Measurements from ENCODE around the gene SAMD1.
"Not testable (repeated sequence)": the region's sequence is repeated elsewhere in the genome, so short reads cannot be mapped to it uniquely, and the experiment has no call there.

The SAMD1 gene

DNA sequence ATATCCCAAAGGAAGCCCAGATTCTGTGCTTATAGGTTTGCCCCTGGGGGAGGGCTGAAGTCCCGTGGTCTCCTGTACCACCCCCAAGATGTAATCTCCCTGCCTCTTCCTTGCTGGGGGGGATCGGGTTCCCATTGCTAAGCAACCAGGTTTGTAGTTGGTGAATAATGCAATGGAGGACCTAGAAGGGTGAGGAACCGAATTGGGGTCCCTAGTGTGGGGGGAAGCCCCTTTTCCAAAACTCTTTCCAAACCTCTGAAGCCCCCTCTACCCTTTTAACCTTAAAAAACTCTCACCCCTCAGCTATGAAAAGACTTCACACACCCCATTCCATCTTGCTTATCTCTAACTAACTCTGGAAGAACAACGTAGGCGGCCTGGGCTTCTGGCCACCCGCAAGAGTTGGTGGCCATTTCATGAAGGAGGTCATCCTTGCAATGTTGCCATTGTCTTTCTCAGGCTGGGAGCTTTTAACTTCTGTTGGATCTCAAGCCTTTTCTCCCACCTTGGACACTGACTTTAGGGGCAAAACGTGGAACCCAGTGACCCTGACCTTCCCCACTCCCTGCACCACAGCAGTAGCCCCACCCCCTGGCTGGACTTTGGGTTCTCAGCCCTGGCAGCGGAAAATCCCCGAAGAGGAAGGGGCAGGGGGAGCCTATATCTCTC lies 29.3 kb downstream of the SAMD1 start:
- no peak for DNase-seq (ENCODE audit: low spot score)

DNA sequence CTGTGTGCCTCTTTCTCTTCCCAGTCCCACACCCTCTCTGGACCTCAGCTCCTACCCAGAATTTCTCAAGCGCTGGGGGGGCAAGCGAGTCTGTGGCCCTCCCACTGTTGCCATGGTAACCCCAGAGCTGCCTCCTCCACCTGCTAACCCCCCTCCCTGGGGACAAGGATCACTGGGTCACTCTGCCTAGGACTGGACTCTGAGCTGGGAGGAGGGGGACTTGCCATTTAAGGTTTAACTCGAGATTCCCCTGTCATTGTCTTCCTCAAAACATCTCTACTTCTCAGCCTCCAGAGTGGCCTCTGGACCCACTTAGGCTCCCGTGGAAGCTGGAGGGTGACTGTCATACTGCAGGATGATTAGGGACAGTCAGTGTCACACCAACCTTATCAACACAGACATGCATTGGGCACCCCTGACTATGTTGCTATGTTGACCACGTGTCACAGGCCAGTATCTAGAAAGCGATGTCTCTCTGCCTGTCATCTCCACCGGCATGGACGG lies 30.8 kb downstream of the SAMD1 start:
- DNase-seq (ENCODE audit: low spot score): no peak

DNA sequence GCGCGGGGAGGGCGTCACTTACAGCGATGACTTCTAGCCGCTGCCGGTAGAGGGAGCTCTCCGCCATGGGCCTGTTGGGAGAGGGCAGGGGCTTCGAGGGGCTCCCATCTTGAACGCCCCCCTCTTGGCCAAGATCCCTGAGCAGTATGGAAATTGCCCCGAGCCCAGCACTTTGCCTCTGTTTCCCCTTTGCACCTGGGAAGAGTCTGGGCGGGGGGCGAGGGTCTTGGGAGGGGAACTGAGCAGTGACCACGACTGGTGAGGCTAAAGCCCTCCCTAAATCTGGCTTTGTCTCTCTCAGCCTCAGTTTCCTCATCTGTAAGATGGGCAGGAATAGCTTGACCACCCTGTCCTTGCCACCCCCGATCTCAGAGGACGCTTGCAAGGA lies 31.5 kb downstream of the SAMD1 start:
- no peak for DNase-seq (ENCODE audit: low spot score)

DNA sequence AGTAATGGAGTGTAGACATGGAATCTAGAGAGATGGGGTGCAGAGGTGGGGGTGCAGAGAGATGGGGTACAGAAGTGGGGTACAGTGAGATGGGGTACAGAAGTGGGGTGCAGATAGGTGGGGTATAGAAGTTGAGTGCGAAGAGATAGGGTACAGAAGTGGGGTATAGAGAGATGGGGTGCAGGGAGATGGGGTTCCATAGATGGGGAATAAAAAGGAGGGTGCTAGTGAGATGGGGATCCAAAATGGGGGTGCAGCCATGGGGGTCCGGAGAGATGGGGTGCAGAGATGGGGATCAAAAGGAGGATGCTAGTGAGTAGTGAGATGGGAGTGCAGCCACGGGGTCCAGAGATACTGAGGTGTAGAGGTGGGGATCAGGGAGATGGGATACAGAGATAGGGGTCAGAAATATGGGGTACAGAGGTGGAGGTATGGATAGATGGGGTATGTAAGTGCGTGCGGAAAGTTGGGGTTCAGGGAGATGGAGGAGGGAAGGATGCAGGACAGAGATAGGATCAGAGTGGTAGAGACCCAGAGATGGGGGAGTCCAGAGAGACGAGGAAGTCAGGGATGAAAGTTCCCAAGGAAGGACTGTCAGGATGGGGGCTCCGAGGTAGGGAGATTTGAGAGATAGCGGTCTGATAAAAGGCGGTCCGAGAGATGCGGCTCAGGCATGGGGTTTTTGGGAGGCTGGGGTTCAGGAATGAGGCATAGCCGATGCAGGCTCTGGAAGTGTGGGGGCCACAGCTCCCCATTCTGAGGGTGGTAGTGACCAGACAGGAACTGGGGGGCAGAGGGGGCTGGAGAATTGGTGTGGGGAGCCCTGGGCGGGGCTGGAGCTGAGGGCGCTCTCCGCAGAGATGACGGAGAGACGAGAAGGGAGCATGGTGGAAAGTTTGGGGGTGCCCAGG lies 32.1 kb downstream of the SAMD1 start:
- no peak for DNase-seq (ENCODE audit: low spot score)

DNA sequence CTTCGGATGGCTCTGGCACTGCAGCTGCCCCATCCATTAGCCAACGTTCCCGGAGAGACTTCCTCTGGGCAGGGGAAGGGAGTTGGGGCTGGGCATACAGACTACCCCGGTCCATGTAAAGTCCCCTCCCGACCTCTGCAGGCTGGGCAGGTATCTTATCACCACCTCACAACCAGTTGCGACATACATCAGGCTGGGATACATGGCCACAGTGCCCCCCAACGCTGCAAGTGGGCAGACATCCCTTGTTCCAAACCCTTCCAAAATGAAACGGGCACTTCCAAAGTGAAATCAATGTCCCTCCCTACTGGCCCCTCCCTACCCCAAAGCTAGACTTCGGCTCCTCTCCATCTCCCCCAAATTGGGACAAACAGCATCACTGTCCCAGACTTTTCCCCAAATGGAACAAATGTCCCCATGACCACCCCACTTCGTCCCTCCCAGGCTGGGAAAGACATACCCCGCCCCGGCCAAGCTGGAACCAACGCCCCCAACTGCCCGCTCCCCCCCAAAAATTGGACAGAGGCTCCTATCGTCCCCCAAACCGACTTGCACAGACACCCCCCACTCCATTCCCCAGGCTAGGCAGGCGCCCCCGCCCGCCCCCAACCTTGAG lies 33.7 kb downstream of the SAMD1 start:
- no peak for DNase-seq (ENCODE audit: low spot score)

DNA sequence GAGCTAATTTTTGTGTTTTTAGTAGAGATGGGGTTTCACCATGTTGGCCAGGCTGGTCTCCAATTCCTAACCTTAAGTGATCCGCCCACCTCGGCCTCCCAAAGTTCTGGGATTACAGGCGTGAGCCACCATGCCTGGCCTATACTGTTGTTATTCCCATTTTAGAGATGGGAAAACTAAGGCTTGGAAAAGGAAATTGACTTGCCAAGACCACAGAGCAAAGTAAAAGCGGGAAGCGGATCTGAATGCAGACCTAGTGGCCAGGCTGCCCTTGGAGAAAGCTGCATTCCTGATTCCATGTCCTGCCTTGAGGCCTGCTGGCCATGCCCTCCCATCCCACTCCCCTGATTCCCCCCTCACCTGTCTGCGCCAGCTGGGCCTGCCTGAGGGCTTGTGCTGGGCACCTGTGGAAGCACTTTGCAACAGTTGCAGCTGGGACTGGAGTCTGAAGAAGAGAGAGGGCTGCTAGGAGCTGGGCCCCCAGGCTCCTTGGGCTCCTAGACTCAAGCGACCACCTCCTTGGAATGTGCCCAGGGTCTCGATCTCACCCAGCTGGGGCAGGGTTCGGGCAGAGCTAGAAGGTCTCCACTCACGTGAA lies 34.4 kb downstream of the SAMD1 start:
- no peak for DNase-seq (ENCODE audit: low spot score)

DNA sequence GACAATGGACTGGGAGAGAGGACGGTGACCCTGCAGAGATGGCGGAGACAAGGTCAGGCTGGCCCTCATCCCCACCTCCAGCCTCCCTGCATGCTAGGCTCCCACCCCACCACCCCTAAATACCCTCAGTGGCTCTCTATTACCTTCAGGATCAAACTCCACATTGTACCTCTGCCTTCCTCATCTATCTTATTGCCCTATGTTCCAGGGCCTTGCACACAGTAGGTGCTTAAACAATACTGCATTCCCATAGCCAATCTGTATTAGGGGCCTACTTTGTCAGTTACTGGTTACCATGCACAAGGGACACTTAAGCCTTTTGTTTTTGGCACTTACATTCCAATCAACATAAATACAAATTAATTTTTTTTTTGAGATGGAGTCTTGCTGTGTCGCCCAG lies 35.2 kb downstream of the SAMD1 start:
- DNase-seq (ENCODE audit: low spot score): no peak

DNA sequence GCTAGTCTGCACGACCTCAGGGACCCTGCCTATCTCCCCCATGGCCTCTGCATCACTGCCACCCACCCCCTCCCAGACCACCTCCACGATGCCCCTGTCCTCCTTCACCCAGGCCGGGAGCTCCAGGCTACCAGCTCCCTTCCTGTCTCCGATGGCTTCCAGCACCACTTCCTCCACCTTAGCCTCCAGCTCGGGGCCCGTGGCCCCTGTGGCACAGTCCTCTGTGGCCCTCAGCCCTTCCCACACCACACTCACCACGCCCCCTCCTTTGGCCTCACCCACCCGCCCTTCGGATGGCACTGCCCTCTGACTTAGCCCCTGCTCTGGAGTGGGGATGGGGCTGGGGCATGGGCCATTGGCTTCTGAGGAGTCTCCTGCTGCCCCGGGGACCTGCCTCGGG lies 35.8 kb downstream of the SAMD1 start:
- no peak for DNase-seq (ENCODE audit: low spot score)

DNA sequence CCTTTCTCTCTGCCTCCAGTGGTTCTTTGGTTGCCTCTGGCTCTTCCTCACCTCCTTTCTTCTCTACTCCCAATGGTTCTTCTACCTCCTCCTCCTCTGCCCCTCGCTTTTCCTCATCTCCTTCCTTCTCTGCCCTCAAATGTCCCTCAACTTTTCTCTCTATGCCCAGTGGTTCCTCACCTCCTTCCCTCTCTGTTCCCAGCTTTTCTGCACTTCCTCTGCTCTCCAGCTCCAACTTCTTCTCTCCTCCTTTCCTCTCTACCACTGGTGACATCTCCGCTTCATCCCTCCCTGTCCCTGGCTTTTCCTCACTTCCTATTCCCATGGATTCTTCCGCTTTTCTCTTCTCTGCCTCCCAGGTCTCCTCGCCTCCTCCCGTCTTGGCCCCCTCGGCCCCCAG lies 36.5 kb downstream of the SAMD1 start:
- DNase-seq (ENCODE audit: low spot score): no peak

DNA sequence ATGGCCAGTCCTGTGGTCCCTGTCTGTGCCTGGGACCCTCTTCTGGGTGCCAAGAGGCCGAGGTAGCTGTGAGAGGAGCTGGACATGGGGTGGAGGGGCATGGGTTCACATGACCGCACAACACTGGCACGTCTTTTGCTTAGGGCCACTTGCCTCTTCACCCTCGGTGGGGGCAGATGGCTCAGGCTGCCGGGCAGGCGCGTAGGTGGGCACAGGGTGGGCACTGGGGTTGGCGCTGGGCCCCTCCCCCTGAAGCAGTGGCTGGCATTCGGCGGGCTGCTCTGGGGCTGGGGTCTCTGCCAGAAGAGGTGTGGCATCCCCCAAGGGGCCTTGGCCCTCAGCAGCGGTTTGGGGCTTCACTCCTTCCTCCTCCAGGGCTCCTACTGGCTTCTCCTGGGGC lies 37.1 kb downstream of the SAMD1 start:
- no peak for DNase-seq (ENCODE audit: low spot score)

DNA sequence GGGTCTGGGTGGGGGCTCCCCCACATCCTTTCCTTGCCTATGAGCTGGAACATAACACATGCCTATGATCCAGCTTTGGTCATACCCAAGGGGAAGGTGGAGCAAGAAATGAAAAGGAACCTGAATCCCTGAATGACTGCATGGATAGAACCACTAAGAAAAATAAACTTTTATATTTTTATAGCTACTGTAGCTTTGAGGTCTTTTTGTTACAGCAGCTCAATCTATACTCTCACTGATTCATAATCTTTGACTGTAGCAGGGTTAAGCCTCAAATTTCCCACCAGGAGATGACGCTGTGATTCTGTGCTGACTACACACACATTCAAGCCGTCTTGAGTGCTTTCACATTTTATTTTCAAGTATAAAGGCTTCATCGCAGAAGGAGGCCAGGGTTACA lies 37.5 kb downstream of the SAMD1 start:
- no peak for DNase-seq (ENCODE audit: low spot score)

DNA sequence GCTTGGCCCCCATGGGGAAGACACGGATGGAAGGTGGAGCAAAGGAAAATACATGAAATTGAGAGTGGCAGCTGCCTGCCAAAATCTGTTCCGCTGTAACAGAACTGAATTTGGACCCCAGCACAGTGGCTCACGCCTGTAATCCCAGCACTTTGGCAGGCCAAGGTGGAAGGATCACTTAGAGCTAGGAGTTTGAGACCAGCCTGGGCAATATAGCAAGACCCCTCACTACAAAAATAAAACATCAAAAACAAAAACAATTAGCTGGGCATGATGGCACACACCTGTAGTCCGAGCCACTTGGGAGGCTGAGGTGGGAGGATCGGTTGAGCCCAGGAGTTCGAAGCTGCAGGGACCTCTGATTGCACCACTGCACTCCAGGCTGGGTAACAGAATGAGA lies 38.1 kb downstream of the SAMD1 start:
- DNase-seq (ENCODE audit: low spot score): no peak

DNA sequence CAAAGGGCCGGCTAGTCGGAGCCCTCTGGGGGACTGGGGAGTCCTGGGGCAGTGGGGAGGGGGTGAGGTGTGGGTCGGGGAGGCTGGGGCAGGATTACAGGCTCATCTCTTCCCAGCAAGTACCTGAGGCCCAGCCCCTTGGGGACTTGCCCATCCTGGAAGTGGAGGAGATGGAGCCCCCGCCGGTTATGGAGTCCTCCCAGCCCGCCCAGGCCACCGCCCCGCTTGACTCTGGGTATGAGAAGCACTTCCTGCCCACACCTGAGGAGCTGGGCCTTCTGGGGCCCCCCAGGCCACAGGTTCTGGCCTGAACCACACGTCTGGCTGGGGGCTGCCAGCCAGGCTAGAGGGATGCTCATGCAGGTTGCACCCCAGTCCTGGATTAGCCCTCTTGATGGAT lies 38.6 kb downstream of the SAMD1 start:
- no peak for DNase-seq (ENCODE audit: low spot score)

DNA sequence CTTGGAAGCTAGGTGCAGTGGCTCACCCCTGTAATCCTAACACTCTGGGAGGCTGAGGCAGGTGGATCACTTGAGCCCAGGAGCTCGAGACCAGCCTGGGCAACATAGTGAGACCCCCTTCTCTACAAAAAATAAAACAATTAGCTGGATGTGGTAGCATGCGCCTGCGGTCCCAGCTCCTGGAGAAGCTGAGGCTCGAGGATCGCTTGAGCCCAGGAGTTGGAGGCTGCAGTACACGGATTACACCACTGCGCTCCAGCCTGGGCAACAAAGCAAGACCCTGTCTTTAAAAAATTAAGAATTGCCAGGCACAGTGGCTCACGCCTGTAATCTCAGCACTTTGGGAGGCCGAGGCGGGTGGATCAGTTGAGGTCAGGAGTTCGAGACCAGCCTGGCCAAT lies 39.6 kb downstream of the SAMD1 start:
- not testable (repeated sequence) for DNase-seq (ENCODE audit: low spot score)

DNA sequence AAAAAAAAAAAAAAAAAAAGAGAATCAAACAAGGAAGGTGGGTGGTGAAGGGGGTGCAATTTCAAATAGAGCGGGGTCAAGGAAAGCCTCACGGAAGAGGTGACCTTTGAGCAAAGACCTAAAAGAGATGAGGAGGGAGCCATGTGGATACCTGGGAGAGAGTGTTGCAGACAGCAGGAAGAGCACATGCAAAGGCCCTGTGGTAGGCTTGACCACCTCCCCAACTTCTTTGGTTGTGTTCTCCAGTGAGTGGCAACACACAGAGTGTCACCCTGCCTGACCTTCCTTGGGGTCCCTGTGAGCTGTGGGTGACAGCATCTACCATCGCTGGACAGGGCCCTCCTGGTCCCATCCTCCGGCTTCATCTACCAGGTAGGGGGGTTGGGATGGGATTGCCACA lies 40.0 kb downstream of the SAMD1 start:
- DNase-seq (ENCODE audit: low spot score): no peak

DNA sequence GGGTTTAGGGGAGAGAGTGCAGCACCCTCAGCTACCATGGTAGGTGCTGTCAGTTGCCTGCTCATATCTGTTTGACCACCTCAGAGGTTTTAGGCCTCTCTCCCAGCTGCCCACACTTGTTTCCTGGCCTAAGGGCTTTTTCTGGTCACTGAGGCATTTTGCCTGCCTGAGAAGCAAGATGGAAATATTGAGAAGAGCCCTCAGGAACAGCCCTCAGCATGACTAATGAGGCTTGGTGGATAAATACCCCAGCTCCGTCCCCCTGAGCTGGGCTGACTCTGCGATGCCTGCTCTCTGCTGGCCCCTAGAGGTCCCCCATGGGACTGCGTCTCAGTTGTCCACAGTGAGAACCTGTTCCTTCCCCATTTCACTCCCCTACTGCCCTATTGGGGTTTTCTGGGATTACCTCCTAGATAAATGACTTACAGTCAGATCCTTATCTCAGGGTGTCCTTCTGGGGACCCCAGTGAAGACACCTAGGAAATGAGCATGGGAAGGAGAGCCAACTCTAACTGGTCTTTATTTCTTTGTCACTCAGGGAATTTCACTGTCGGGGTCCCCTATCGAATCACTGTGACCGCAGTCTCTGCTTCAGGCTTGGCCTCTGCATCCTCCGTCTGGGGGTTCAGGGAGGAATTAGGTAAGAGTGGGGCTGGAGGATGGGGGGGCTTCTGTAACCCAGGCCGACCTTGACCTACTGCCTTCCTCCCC lies 42.0 kb downstream of the SAMD1 start:
- peak; percentile 83 for DNase-seq (ENCODE audit: low spot score)

DNA sequence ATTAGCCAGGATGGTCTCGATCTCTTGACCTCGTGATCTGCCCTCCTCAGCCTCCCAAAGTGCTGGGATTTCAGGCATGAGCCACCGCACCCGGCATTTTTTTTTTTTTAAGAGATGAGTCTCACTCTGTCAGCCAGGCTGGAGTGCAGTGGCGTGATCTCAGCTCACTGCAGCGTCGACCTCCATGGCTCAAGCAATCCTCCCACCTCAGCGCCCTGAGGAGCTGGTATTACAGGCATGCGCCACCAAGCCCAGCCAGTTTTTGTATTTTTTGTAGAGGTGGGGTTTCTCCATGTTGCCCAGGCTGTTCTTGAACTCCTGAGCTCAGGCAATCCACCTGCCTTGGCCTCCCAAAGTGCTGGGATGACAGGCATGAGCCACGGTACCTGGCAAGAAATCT lies 42.7 kb downstream of the SAMD1 start:
- DNase-seq (ENCODE audit: low spot score): not testable (repeated sequence)

DNA sequence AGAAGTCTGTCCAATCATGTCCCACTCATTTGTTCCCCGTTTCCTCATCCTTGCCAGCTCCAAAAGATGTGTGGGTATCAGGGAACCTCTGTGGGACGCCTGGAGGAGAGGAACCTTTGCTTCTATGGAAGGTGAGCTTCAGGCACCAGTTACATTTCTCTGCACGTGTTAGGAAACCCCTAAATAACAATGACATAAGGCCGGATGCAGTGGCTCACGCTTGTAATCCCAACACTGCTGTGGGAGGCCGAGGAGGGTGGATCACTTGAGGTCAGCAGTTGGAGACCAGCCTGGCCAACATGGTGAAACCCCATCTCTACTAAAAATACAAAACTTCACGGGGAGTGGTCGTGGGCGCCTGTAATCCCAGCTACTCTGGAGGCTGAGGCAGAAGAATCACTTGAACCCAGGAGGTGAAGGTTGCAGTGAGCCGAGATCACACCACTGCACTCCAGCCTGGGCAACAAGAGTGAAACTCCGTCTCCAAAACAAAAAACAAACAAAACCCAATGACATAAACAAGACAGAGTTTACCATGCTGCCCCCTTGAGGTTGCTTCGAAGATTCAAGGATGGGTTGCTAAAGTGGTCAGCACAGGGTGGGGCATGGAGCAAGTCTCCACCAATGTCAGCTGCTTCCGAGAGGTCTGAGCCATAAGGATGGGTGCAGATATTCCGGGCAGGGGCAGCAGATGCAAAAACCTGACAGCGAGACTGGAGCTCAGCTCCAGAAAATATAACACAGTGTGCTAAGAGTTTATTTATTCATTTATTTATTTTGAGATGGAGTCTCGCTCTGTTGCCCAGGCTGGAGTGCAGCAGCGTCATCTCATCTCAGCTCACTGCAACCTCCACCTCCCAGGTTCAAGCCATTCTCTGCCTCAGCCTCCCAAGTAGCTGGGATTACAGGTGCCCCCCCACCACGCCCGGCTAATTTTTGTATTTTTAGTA lies 47.6 kb downstream of the SAMD1 start:
- peak; percentile 94 for DNase-seq (ENCODE audit: low spot score)

DNA sequence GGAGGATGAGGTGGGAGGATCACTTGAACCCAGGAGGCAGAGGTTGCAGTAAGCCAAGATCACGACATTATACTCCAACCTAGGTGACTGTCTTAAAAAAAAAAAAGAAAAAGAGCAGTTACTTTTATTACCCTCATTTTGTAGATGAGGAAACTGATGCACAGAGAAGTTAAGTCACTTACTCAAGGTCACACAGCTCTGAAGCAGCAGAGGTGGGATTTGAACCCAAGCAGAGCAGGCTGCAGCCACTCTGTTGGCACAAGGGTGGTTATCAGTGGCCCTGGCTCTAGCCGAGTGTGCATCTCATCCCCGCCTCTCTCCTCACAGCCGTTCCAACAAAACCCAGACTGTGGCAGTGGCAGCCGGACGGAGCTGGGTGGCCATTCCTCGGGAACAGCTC lies 51.4 kb downstream of the SAMD1 start:
- DNase-seq (ENCODE audit: low spot score): no peak

All from NAMALWA (cell line).